LNCAP (cell line): Measurements from ENCODE around the gene WAC.
A peak's percentile ranks its signal among the peaks of the same experiment; 100 is the strongest.

ENCODE experiments used
- CTCF ChIP-seq: fragments of 450-650 bp; IDR thresholded peaks from 2 replicates; pipeline ENCODE4 v1.5.1; 2017; ENCODE audit warnings: mild to moderate bottlenecking

WAC gene

GRCh38 chr10:28497313-28498126, 35.4 kb upstream of the WAC start:
- no peak for TF ChIP-seq CTCF

GRCh38 chr10:28503114-28503513, 29.8 kb upstream of the WAC start:
- TF ChIP-seq CTCF = peak; percentile 30; the same call in 1 of the 2 replicates

GRCh38 chr10:28505359-28505959, 27.5 kb upstream of the WAC start:
- TF ChIP-seq CTCF = no peak

GRCh38 chr10:28508304-28508925, 24.5 kb upstream of the WAC start:
- TF ChIP-seq CTCF = no peak

GRCh38 chr10:28509286-28509685, 23.6 kb upstream of the WAC start:
- no peak for TF ChIP-seq CTCF

- no peak for TF ChIP-seq CTCF
Measured at GRCh38 chr10:28514648-28515047, 18.3 kb upstream of the WAC start.

- TF ChIP-seq CTCF = no peak
Measured at GRCh38 chr10:28520346-28520745, 12.6 kb upstream of the WAC start.
